Pancreas (tissue), 10 donors: ENCODE results near the gene BTBD9. TPM values are rescaled to one million over a fixed set of nuclear protein-coding genes. Genes with fewer than 3 reads are reported as not detected.
"Not testable (repeated sequence)": the region's sequence is repeated elsewhere in the genome, so short reads cannot be mapped to it uniquely, and the experiment has no call there.

Source experiments
- ATAC-seq, 4 donors: fragments of 200-7000 bp; cut with Tn5 transposase; one replicate each; pipeline versions ENCODE4 v1.8.0 to v1.9.1; 2020; ENCODE audit warnings: mild to moderate bottlenecking in 4 of 4, moderate library complexity in 4 of 4
- DNase-seq, 6 donors: peaks; one replicate each; pipeline ENCODE4 v3.0.0-alpha.2; 2020
- FAIRE-seq: peaks from 2 replicates; lab custom pipeline; 2012; peaks lifted over from hg19 to GRCh38; lab: Jason Lieb, UNC
- H3K27ac ChIP-seq, 4 donors: fragments of 200-600 bp; sonication (generic); 1 replicate in 3 of 4; 2 replicates in 1 of 4; pipeline versions ENCODE4 v1.5.0 to v1.8.0; 2020
- H3K27me3 ChIP-seq, 4 donors: fragments of 200-600 bp; one replicate each; pipeline ENCODE4 v1.8.0; 2021
- H3K36me3 ChIP-seq, 3 donors: fragments of 200-600 bp; sonication (generic) in 1 of 3; one replicate each; pipeline versions ENCODE4 v1.5.0 to v1.8.0; 2020 to 2021
- H3K4me1 ChIP-seq, 3 donors: fragments of 200-600 bp; one replicate each; pipeline ENCODE4 v1.8.0; 2021
- H3K4me3 ChIP-seq, 4 donors: fragments of 200-600 bp; sonication (generic) in 2 of 4; one replicate each; pipeline versions ENCODE4 v1.5.0 to v1.8.0; 2020 to 2021
- H3K9me3 ChIP-seq, 4 donors: fragments of 200-600 bp; one replicate each; pipeline ENCODE4 v1.8.0; 2021
- CTCF ChIP-seq, 4 donors: fragments of 200-600 bp; sonication (generic) in 3 of 4; IDR thresholded peaks; one replicate each; pipeline versions ENCODE4 v1.5.0 to v1.8.0; 2021; ENCODE audit warnings: antibody characterized with exemption in 4 of 4
- WGBS, 2 donors: extraction: QIAGEN DNeasy Blood & Tissue Kit; methylation state at CpG; one replicate each; pipeline ENCODE4 v1.1.7; 2013; 5-methylcytosine and 5-hydroxymethylcytosine counted together
- intact Hi-C, 3 donors: fragments of 100-400 bp; cut with DNase I; formaldehyde crosslinking; loops; one replicate each; pipeline versions ENCODE4 v1.11.1 to v1.14.2; 2022
- polyA plus RNA-seq, 2 donors: library from polyadenylated mRNA; stranded (reverse); fragments of 200-250 nt; gene quantifications; one replicate each; pipeline ENCODE4 v1.2.3, GENCODE V29; 2013
- total RNA-seq, 6 donors: library from RNA; stranded (reverse); fragmentation: NEBNext Ultra II Directional in 4 of 6; extraction: Animal tissue kit (Norgen Biotek cat#: 25700) in 4 of 6; gene quantifications; one replicate each; pipeline versions ENCODE4 v1.2.1 to v1.2.4, GENCODE V29; 2021 to 2023
- donor health status: healthy with polysubstance abuse.
- donor health status: DM: no; HTN: no; CAD: no; lungs with moderate emphysema.
- donor health status: DM: no; HTN: no; CAD: no.
- donor health status: control.
- donor health status: control.
- donor health status: Bipolar disorder and iron deficiency.
- donor health status: DM: yes; HTN: yes; CAD: no.
- donor health status: DM: no; HTN: no; CAD: no.
- donor health status: DM: no; HTN: no; CAD: no.
- donor health status: DM: yes; HTN: yes; CAD: no.

The BTBD9 gene
- total and polyA plus RNA-seq, 8 donors: 2.2 to 11.0 (median 7.1) TPM

- FAIRE-seq (no peak), DNase-seq (no peak), ATAC-seq (no peak)
- Histone ChIP-seq H3K4me1 (no peaks in the 10 kb centered on the region), H3K4me3 (no peak overlapping the region), H3K36me3 (no peaks in the 10 kb centered on the region), H3K27me3 (no peaks in the 10 kb centered on the region), H3K9me3 (no peaks in the 10 kb centered on the region), H3K27ac (no peak overlapping the region)
- intact Hi-C loops: no loop called here
- 38 to 57% methylated on average over 1 of the region's 1 CpG for WGBS, 2 donors
- TF ChIP-seq CTCF (IDR thresholded peaks at IDR 0.05): no peak
Measured at GRCh38 chr6:38434051-38434450, 205.7 kb downstream of the BTBD9 start.

- H3K4me3 ChIP-seq: no peak overlapping the region
- ATAC-seq (no peak), FAIRE-seq (no peak), DNase-seq (no peak)
- H3K36me3 ChIP-seq: no peaks in the 10 kb centered on the region
- intact Hi-C loops: no loop called here
- no peak for TF ChIP-seq CTCF (IDR thresholded peaks at IDR 0.05)
- H3K27me3 ChIP-seq: no peaks in the 10 kb centered on the region
- no peaks in the 10 kb centered on the region for H3K9me3 ChIP-seq
- no peak overlapping the region for H3K27ac ChIP-seq
- WGBS, 2 donors: 99 to 100% methylated on average over 1 of the region's 1 CpG
- H3K4me1 ChIP-seq: no peaks in the 10 kb centered on the region
Measured at GRCh38 chr6:38432479-38432878, 207.2 kb downstream of the BTBD9 start.

GRCh38 chr6:38432079-38432478 is 207.7 kb downstream of the BTBD9 start:
- ATAC-seq: no peak
- FAIRE-seq: no peak

GRCh38 chr6:38429546-38429945 is 210.2 kb downstream of the BTBD9 start:
- Histone ChIP-seq H3K36me3 (no peaks in the 10 kb centered on the region), H3K27me3 (no peaks in the 10 kb centered on the region), H3K4me1 (no peaks in the 10 kb centered on the region), H3K9me3 (no peaks in the 10 kb centered on the region), H3K27ac (no peak overlapping the region), H3K4me3 (no peak overlapping the region)
- WGBS, 2 donors: 95% methylated on average over 3 of the region's 3 CpGs
- intact Hi-C loops: no loop called here
- ATAC-seq: no peak
- no peak for TF ChIP-seq CTCF (IDR thresholded peaks at IDR 0.05)
- DNase-seq: no peak
- no peak for FAIRE-seq

More at GRCh38 chr6:38432079-38432478, 207.7 kb downstream of the BTBD9 start:
- no peak overlapping the region for H3K4me3 ChIP-seq
- no peak for TF ChIP-seq CTCF (IDR thresholded peaks at IDR 0.05)
- intact Hi-C loops: no loop called here
- DNase-seq: no peak
- 96 to 97% methylated on average over 3 of the region's 3 CpGs for WGBS, 2 donors
- no peaks in the 10 kb centered on the region for H3K27me3 ChIP-seq
- H3K9me3 ChIP-seq: no peaks in the 10 kb centered on the region
- H3K4me1 ChIP-seq: no peaks in the 10 kb centered on the region
- no peaks in the 10 kb centered on the region for H3K36me3 ChIP-seq
- no peak overlapping the region for H3K27ac ChIP-seq

GRCh38 chr6:38427492-38428210 is 212.1 kb downstream of the BTBD9 start:
- H3K9me3 ChIP-seq: no peaks in the 10 kb centered on the region
- no peak overlapping the region for H3K27ac ChIP-seq
- WGBS, 2 donors: 46 to 49% methylated on average over 2 of the region's 2 CpGs
- H3K4me1 ChIP-seq: no peaks in the 10 kb centered on the region
- H3K27me3 ChIP-seq: no peaks in the 10 kb centered on the region
- intact Hi-C loops: no loop called here
- no peak for TF ChIP-seq CTCF (IDR thresholded peaks at IDR 0.05)
- no peak for ATAC-seq
- FAIRE-seq: no peak
- H3K36me3 ChIP-seq: no peaks in the 10 kb centered on the region
- no peak for DNase-seq
- no peak overlapping the region for H3K4me3 ChIP-seq

GRCh38 chr6:38425788-38426488 is 213.8 kb downstream of the BTBD9 start:
- H3K4me3 ChIP-seq, H3K9me3 ChIP-seq, H3K36me3 ChIP-seq, ATAC-seq, H3K27me3 ChIP-seq, FAIRE-seq, DNase-seq, intact Hi-C loops, H3K27ac ChIP-seq, H3K4me1 ChIP-seq: not testable (repeated sequence)
- WGBS, 2 donors: 91 to 94% methylated on average over 11 of the region's 11 CpGs
